CD4-positive, alpha-beta T cell treated with Interleukin-17A for 1 hour (primary cell): ENCODE data around the gene SOCS4.

Experiments used
- DNase-seq: peaks from one replicate; pipeline ENCODE4 v3.0.0-alpha.2; 2020

Gene SOCS4

DNA sequence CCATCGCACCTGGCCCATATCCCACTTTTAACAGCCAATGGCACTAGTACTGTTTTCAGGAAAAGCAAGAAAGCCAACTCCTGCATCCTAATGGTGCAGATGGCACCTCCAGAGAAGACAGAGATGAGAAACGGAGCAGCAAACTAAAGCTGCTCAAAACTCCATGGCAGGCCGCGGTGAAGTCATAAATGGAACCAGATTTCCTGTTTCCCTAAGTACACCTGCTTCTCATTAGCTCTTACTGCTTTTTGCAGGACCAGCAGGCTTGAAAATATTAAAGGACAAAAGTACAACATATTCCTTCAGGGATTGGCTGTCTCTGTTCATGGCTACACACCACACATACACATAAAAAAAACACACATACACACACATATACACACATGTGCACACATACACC lies 65.3 kb downstream of the SOCS4 start:
- DNase-seq = no peak

DNA sequence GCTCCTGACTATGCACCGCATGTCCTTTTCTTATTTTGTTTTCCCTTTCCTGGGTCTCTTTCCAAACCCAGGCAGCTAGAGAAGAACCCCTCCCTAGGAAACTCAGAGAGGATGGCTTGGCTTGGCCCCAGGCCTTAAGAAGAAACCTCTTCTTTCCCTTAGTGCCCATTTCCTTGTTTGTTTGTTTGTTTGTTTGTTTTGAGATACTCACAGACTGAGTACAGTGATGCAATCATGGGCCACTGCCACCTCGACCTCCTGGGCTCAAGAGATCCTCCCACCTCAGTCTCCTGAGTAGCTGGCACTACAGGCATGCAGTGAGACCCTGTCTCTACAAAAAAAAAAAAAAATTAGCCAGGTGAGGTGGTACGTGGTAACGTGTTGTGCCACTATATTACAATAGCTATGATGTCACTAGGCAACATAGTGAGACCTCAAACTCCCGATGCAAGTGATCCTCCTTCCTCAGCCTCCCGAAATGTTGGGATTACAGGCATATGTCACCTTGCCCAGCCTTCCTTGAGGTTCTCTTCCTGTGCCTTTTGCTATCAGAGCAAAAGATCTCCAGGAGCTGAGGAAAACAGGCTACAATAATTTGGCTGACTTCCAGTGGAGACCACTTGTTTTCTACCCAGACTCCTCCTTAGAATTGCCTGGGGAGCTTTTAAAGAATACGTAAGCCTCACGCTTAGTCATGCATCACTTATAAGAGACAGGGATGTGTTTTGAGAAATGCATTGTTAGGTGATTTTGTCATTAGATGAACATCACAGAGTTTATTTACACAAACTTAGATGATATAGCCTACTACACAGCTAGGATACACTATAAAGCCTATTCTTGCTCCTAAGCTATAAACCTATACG lies 67.5 kb downstream of the SOCS4 start:
- no peak for DNase-seq

DNA sequence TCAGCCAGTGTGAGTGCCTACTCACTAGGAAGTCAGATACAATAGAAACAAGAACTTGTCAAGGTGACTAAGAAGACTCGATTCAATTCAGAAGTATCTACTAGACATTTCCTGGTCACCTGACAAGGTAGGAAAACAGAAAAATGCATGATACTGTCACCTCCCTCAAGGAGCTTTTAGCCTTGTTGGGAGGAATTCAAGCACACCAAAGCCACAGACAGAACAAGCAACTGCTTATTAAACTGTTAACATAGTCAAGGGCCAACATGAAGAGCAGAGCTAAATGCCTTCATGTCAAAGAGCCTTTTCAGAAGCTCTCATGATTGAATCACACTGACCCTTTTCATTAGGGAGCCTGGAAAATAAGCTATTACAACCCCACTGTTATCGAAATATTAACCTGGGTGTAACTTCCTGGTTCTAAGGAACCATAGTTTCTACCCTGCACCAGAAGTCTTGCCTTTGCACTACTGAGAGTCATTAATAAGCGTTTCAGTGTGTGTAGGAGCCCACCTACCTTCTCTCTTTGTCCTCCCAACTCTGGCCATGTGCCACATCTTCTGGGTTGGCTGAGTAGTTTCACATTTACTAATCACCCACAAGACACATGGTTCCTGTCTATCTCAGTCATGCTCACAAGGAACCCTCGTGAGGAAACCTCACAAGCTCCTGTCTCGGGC lies 71.0 kb downstream of the SOCS4 start:
- peak; percentile 60 for DNase-seq

DNA sequence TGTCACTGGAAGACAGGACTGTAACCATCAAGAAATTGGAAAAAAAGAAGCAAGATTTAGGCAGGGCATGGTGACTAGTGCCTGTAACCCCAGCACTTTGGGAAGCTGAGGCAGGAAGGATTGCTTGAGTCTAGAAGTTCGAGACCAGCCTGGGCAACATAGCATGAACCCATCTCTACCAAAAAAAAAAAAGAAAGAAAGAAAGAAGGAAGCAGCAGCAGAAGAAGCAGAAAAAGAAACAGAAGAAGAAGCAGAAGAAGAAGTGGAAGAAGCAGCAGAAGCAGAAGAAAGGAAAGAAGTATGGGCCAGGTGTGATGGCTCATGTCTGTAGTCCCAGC lies 71.5 kb downstream of the SOCS4 start:
- DNase-seq = no peak
